Amniotic epithelial cell (primary cell): Measurements from ENCODE around the gene C16orf78.
A peak's percentile ranks its signal among the peaks of the same experiment; 100 is the strongest.

ENCODE experiments used
- DNase-seq: peaks from one replicate; pipeline ENCODE4 v3.0.0-alpha.2; 2010; ENCODE audit warnings: low read depth

The C16orf78 gene

DNA sequence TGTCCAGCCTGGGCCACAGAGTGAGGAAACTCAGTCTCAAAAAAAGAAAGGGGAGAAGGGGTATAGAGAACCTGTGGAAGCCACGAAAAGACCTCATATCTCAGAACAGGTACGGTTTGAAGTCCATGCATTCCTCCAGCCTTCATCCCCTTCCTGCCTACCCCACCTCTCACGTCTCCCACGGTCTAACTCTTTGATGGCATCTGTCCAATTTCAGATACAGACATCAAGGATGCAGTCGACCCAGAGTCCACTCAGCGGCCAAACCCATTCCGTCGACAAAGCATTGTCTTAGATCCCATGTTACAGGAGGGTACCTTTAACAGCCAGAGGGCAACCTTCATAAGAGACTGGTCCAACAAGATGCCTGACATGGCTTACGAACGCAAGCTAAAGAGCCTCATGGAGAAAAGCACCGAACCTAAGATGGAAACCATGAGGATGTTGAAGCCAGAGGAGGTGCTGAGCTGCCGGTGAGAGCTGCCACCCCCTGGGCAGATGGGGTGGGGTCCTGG is 22.7 kb downstream of the C16orf78 start:
- DNase-seq: no peak

DNA sequence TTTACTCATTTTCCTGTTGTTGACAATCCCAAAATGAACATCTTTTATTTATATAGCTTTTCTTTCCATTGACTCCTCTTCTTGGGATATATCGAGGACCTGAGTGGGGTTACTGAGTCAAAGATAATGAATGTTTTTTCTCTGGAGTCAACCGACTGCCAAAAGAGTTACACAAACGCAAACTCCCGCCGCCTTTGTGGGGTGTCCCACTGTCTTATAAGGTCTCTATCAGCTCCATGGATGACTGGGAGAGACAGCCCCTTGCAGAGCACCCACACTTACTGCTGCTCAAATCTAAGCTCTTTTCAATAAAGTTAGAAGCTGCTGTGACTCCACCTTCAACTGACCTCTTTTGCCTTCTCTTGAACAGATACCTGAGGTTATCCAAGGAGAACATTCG is 25.2 kb downstream of the C16orf78 start:
- DNase-seq: no peak

DNA sequence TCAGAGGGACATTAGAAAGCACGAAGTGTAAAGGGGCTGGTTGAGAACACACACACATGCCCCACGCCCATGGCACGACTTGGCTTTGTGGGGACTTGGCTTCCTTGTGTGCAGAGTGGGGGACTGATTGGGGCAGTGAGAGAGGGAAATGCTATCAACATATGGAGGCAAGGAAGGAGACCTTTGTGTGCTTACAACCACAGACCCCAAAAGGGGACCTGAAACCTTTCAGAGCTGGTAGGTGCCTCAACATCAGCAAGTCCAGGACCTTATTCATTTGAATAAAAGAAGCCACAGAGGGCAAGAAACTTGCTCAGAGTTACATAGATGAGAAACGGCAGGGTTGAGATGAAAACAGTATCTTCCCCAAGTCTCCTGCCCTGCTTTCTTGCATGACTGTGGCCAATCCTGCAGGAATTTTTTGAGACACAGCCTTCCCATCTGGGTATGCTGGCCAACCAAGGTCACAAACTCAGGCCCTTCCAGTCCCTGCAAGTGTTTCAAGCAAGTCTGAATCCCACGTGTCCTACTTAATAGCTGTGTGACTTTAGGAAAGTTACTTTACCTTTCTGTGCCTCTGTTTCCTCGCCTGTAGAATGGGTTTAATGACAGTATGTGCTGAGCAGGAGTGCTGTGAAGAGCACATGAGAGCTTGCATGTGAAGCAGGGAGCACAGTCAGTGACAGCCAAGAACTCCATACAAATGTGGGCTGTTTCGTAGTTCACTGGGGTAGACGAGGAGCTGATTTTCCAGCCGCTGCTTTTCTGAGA is 26.2 kb downstream of the C16orf78 start:
- no peak for DNase-seq

DNA sequence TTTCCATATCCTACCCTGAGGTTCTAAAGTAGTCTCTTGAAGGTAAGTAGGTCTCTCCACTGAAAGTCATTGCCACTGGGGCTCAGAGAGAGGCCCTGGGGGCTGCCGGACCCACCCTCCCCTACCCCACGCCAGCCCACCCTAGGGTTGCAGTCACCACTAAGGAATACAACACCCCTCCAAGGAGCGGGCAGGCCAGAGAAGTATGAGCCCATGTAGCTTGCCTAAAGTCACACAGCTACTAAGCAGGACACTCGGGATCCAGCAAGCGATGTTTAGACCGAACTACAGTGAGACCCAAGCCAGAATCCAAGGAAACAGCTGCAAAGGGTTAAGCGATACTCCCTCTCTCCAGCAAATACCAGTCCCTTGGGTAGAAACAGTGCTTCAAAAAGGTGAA is 27.0 kb downstream of the C16orf78 start:
- no peak for DNase-seq

DNA sequence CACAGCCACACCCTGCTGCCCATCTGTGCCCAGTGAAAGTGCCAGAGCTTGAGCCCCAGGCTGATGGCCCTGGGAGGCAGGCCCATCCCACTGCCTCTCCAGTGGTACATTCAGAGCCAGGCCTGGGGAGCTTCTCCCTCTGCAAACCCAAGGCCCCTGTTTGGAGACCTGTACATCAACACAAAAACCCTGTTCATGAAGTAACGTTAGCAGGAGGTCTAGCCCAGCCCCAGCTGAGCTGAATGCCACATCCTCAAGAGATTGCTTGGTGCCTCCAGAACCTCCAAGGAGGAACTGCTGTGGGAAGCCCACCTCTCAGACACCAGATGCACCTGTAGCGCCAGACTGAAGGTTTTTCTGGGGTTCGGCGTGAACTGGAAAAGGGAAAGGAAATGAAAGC is 31.5 kb downstream of the C16orf78 start:
- DNase-seq: no peak

DNA sequence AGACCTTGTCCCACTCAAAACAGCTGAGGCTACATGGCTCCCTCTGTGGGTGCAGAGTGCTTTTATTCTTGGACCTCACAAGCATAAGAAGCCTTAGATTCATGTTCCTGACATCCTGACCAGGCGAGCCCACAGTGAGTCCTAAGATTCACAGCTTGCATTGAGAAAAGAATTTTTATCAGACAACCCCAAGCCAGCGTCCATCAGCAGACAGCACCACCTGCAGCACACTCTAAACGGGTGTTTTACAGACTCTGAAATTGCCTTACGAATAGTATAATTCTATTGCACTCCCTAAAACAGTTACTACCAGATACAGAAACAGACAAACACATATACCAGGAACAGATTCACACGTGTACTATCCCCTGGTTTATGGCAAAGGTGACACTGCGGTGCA is 31.9 kb downstream of the C16orf78 start:
- DNase-seq: no peak

DNA sequence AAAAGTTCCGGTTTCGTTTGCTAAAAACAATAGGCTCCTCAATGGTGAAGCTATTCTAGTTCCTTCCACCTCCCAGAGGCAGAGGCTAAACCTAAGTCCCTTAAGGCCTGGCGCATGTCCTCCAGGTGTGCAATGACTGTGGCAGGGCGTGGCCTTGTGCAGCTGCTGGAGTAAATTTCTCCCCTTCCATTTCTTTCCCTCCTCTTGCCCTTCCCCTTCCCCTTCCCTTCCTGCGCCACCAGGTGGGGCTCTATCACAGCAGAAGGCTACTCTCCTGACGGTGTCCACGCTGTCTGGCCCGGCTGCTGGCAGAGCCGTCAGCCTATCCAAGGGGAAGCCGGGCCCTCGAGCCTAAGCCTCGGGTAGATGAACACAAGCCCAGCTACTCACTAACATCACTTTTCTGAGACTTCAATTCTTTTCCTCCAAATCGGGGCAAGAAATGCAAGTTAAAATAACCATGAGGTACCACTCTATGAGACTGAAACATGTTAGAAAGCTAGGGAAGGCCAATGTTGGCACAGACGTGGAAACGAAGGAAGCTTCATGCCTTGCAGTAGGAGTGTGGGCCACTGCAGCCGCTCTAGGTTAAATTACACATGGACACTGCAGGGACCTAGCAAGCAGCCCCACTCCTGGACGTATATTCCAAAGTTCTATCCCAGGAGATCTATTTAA is 34.4 kb downstream of the C16orf78 start:
- DNase-seq: peak; percentile 20

DNA sequence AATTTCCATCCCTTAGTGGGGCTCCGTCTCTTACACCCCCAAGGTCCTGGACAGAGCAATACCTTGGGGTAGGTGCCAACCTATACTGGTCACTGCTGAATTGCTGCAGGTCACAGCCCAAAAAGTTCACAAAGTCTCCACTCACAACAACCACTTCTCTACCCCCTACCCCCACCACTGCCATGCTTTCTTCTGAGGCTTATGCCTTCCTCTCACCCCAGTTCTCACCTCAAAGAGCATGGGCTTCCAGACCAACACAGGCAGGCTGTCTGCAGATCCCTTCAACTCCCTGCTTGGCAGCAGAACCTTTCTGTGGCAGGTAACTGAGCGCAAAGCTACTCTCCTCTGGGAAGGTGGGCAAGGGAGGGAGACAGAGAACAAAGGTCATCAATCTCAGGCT is 35.5 kb downstream of the C16orf78 start:
- no peak for DNase-seq

DNA sequence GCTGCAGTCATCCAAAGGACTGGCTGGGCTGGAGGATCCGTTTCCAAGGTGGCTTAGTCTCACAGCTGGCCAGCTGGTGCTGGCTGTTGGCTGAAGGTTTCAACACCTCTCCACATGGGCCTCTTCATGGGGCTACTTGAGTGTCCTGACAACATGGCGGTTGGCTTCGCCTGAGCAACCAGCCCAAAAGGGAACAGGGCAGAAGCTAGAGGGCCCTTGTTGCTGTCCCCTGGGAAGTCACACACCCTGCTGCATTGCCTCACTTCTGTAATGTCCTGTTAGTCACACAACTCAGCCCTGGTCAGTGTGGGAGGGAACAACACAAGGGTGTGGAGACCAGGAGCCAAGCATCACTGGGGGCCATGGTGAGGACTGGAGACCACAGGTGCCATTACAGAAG is 36.6 kb downstream of the C16orf78 start:
- DNase-seq: no peak

DNA sequence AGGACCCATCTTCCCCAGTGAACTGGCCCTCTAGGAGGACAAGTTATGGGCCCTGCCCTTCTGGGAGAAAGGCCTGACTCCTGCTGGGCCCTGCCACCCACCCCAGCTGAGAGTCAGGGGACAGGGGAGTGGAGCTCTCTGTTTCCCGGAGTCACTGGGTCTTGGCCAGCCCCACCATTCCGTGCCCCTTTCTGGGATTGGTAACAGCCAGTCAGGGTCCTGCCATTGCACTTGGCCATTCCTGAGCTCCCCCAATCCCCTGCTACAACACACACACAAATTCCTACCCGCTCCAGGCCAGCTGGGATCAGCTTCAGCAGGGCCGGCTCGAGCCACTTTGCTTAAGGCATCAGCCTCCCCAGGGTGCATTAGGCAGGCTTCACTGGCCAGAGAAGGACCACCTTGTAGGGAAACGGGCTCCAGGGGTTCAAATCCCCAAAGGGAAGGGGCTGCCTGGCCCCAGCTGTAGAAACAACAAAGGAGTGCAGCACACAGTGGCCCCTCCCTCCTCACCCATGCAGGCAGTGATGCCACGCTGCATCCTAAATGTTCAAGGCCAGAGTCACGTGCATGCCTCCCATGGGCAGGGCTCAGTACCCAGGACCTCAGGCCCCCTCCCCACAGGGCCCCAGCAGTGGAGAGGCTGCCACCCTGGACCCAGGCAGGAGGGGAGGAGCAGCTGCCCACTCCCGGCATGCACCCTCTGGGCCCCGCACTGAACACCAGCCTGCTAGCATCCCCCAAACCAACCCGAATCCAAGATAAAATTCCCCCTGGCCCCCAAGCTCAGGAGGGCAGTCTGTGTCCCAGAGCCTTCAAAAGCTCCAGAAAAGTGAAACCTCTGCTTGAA is 37.7 kb downstream of the C16orf78 start:
- DNase-seq: no peak

DNA sequence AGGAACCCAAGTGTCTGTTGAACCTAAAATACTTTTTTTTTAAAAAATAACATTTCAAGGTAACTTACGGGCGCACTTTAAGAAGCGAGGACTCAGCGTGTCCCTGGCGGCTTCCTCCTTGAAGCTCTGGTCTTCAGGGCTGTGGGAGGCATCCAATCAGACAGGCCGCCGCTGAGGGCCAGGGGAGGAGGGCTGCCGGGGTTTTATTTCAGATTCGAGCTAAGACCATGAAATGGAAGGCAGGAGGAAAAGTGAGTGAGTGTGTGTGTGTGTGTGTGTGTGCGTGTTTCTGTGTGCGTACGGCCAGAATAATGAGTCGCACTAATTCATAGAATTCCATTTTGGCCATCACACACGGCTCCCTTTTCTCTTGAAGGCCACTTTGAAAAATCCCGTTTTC is 41.1 kb downstream of the C16orf78 start:
- no peak for DNase-seq

DNA sequence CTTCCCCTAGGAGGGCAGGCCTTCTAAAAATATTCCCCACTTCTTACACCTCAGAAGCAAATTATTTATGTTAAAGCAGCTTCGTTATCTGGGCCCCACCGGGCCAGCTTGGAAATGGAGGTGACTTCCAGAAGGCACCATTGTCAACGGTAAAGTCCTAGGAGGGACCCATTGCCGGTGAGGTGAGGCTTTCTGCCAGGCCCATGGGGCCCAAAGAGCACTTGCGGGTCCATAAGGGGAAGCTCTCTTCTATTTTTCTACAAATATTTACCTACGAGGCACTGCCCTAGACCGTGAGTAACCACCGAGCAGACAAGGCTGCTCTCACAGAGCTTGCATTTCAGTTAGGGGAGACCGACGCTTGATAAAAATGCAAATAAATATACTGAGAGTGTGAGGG is 41.5 kb downstream of the C16orf78 start:
- DNase-seq: no peak

DNA sequence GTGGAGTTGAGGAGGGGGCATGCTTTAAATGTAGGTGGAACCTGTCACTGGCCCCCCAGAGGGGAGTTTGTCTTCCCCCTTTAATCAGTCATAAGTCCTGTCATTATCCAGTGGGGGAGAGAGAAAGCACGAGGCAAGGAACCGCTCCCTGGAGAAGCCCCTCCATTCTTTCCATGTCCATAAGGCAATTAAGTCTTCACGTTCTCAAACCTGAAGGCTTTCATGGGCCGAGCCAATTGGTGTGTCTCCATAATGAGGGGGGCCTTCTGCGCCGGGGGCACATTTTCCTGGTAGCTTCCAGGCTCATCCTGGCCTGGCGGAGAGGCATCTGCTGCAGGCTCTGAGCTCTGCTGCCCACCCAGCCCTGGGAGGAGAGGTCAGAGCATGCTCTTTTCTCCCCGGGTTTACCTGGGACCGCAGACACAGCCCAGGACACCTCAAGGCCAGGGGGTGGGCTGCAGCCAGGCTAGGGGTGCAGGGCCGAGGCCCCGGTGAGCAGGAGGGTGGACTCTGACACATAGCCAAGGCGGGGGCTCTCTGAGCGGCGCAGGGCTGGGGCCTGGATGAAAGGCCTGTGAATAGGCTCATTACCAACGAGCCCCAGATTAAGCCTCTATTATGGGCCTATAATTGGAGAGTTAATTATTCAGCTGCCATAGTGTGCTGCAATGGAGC is 42.5 kb downstream of the C16orf78 start:
- no peak for DNase-seq

DNA sequence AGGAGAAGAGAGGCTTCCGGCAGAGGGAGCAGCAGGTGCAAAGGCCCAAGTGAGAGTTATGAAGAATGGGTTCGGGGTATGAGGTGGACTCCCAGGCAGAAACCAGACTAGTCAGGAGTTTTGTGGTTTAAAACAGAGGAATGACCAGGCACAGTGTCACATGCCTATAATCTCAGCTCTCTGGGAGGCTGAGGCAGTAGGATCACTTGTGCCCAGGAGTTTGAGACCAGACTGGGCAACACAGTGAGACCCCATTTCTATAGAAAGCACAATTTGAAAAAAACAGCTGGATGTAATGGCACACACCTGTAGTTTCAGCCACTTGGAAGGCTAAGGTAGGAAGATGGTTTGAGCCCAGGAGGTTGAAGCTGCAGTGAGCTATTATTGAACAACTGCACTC is 43.8 kb downstream of the C16orf78 start:
- DNase-seq: no peak

DNA sequence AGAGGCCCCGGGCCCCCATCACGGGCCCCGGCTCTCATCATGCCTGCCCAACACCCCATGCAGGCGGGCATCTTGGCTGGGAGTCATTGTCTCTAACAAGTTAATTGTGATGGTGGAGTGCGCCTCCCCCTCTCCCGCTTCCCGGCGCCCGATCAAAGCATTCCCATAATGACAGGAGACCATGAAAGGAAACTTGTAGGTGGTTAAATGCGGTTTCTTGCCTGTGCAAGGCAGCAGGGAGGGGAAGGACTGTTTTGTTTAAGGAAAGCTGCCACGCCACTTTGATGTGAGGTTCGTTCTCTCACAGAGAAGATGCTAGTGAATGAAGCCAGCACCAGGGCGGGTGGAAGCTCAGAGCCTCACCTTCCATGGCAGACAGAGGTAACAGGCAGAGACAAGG is 45.4 kb downstream of the C16orf78 start:
- no peak for DNase-seq

DNA sequence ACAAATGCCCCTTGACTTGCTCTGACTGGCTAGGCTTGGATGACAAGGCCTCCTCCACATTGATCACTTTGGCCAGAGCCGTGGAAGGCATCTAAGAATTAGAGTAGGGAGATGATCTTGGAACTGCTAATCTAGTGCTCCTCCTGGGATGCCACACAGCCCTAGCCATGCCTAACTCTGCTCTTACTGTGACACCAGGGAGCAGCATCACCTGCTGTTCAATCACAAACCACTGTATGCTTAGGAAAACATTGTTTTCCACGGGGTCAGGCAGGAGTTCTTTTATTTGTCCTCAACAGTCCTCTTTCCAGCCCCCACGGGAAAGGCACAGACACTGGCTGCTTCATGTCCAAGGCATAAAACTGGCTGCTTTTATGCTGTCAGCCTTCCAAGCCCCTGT is 46.3 kb downstream of the C16orf78 start:
- no peak for DNase-seq

DNA sequence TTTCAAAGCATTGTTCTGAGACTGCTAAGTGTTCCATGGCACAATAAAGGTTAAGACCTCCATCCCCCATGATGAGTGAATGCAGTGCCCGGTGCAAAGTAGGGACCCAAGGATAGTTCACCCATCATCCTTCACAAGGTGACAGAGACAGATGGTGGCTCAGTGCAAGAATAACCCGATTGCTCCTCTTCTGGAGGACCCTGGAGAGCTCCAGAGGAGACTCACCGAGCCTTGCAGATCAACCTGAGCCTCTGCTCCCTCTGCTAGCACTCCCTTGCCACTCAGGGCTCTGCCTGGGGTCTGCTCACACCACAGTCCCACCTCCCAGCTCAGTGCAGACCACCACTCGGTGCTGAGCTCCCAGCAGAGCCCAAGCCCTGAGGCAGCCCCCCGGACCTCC is 49.3 kb downstream of the C16orf78 start:
- DNase-seq: no peak

DNA sequence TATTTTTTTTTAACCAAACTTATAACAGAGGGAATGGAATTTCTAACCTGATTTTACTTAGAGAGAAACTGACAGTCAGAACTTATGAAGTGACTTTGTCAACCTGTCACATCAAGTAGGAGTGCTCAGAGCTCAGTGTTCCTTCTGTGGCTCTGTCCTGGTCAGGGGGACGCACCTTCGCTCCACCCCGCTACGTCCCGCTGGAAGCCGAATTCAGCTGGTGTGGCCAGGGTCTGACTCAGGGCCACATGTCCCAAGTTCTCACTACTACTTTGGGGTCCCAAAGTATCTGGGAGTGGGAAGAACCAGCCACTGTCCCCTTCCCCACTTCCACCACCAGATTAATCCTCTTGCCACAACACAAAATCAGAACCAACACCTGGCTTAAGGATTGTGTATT is 51.4 kb downstream of the C16orf78 start:
- no peak for DNase-seq

DNA sequence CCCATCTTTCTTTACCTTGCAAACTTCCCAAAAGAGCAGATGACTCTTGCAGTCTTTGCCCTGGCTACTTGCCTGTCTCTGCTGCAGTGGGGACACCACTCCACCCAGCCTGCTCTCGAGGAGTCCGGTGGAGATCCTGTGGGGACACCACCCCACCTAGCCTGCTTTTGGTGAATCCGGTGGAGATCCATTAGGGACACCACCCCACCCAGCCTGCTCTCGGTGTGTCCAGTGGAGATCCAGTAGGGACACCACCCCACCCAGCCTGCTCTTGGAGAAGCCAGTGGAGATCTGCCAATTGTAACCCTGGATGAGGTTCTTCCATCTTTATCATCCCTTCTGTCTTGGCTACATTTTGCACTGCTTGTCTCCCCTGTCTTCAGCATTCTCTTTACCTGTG is 54.2 kb downstream of the C16orf78 start:
- no peak for DNase-seq

DNA sequence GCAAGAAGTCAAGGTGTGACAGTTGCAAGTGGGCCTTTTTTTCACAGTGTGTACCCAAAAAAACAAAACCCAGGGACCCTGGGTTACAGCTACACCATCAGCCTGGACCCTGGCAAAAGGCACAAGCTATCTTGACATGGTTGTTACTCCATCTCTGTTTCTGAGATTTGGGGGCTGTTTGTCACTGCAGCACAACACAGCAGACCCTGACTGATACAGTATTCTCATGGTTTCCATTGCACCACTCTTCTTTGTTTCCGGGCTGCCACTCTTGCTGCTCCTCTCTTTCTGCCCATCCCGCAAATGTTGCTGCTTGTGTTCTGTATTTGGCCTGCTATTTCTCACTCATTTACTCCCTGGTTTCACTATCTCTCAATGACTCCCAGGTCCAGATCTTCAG is 55.2 kb downstream of the C16orf78 start:
- DNase-seq: no peak

DNA sequence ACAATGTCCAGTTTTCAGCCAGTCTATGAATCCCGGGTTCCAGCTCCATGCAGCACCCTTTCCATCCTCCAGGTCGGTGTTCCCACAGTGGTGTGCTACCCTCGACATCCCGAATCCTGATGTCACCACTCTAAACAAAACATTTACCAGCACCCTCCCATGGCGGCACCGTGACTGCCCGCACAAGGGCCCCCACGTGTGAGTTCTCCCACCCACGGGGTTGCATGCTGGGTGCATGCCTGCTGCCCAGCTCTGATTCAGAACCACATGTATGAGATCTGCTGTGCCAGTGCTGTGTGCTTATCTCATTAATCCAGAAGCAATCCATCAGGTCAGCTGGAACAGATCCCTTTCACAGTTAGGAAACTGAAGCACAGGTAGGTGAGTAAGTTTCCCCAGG is 57.4 kb downstream of the C16orf78 start:
- DNase-seq: no peak

DNA sequence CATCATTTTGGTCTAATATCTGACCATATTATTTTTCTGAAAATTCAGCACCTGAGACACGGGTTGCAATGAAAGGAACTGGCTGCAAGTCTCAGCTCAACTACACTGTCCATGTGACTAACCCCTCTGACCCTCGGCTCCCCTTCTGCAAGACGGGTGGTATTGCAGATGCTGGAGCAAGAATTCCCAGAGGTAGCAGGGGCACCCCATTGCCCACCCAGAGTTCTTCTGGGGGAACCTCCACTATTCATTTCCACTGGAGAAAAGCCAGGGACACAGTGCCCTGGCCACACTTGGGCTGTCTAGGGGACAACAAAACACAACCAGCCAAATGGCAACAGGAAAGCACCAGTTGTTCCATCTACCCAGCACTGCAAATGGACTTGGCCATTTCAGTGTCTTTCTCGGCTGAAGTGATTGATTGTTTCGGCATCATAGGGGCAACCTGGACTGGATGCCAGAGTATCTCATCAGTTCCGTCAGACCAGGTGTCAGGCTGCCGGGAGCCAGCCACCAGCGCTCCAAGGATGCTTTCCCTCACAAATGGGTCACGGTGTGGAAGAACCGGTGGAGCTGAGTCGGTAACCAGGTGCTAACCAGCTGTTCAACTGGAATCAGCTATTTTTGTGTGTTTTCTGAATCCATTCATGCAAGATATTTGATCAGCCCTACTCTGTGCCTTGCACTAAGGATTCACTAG is 58.1 kb downstream of the C16orf78 start:
- DNase-seq: no peak
